ENCODE measurements around the gene PRRC2B.

Gene PRRC2B

GRCh38 chr9:131410044-131410491, 16.2 kb downstream of the PRRC2B start:
- DNase-seq, result no peak

DNA sequence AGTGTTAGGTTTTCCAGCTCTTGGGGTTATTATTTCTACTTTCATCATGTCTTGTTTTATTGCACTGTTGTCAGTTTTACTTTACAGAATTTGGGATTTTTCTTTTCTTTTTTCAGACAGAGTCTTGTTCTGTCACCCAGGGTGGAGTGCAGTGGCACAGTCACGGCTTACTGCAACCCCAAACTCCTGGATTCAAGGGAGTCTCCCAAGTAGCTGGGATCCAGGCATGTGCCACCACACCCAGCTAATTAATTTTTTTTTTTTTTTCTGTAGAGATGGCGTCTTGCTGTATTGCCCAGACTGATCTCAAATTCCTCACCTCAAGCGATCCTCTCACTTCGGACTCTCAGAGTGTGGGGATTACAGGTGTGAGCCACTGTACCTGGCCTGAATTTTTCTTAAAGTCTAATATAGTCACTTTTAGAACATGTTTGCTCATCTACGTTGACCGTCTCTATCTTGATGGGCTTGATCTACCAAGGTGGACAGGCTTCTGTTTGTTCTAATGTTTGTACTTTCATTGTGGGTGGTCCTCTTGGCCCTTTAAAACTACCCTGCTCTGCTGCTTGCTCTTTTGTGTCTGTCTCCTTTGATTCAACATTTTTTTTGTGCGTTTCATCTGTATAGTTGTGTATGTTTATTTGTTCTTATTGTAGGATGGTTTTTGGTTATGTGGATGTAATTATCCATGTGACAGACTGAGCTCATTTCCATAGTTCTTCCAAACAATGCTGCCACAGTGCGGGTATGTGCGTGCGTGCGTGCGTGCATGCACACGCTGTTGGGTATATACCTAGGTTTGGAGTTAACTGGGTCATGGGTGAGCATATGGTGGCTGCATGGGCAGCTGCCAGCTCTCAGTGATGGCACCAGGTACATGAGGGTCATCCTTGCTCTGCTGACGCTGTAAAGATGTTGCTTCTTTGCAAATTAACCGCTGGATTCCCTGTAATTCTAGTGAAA, 18.1 kb downstream of the PRRC2B start:
- no peak for DNase-seq

GRCh38 chr9:131416509-131416908, 22.6 kb downstream of the PRRC2B start:
- no peak for DNase-seq

DNA sequence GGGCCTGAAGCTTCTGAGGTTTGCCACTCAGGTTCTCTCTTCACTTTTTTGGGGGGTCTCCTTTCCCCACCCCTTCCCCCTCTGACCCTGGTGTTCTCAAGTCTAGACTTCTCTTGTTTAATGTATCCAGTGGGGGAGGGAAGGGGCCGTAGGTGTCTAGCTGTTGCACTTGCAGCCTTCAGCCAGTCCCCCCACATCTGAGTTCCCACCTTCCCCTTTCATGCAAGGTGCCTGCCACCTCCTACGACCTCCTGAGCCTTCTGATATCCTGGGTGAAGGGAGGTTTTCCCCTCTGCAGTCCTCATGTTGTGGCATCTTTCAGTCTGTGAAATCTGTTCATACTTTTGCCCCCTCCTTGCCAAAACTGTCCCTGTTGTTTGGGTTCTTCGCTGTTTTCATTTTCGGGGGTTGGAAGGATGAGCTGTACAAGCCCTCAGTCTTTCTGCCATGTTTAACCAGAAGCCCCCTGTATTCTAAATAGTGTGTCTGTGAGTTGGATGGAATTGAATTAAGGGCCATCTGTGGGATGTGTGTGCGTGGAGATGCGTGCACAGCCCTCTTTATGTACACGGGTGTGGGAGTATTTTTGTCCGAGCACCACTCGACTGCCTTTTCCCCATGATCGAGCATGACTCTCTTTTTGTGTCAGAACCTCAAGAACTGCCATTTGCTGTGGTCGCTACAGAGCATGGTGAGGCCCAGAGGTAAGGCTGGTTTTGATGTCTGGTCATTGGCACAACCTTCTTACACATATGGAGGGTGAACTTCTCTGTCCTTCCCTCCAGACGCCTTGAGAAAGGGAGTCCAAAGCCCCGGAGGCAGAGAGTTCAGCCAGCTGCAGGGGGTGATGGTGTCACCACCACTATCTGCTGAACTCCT, 23.6 kb downstream of the PRRC2B start:
- no peak for DNase-seq

GRCh38 chr9:131418143-131419025, 24.5 kb downstream of the PRRC2B start:
- DNase-seq, result no peak

- no peak for DNase-seq
Observed at GRCh38 chr9:131419026-131419614, 25.2 kb downstream of the PRRC2B start.

DNA sequence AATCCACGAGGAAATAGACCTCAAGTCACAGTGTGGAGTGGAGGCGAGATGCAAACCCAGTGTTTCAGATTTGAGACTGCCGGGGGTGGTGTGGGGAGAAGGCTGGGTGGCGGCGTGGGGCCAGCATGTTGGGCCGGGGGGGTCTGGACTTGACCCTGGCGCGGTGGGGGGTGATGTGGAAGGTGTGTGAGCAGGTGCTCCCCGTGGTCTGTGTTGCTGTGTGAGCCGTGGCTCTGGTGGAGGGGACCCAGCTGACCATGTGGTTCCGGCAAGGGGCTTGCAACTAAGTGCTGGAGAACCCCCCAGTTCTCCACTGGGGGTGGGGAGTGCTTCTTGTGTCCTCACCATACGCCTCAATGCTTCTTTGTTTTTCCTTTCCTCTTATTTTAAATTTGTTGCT, 25.8 kb downstream of the PRRC2B start:
- no peak for DNase-seq

DNA sequence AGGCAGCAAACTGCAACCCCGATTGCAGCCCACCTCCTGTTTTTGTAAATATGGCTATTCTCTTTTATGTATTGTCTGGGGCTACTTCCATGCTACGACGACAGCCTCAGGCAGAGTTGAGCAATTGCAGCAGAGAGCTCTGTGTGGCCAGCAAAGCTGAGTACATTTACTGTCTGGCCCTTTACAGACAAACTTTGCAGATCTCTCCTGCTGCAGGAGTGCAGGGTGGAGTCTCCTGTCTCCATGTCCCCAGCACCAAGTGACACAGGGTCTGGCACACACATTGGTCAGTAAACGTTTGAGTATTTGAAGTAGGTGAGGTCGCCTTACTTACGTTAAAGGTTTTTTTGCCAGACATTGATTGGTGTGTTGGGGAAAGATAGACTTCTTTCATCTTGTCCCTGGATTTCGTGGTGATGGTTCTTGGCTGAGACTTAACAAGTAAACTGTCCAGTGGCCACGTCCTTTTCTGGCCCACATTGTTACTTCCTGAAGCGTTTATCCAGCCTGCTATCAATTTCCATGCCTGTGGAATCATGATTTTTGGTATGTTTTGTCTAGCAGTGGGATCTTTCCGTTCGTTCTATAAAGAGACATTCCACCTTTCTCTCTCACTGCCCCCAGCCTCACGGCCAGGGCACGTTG, 27.2 kb downstream of the PRRC2B start:
- DNase-seq, result no peak

DNA sequence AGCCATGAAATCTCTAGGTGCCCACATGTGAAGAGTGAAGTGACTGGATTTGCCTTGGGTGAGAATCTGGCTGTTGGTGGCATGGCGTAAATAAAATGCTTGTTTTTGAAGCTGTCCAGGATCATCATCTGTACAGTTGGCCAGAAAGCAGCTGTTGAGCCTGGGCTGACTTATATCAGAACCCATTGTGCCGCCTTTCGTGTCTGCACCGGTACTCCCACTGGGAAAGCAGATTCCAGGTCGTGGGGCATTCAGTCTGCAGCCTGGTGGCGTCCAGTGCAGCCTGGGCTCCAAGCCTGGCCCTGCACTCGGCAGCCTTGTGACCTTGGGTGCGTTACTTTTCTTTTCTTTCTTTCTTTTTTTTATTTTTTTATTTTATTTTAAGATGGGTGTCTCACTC, 27.8 kb downstream of the PRRC2B start:
- DNase-seq, result no peak

DNA sequence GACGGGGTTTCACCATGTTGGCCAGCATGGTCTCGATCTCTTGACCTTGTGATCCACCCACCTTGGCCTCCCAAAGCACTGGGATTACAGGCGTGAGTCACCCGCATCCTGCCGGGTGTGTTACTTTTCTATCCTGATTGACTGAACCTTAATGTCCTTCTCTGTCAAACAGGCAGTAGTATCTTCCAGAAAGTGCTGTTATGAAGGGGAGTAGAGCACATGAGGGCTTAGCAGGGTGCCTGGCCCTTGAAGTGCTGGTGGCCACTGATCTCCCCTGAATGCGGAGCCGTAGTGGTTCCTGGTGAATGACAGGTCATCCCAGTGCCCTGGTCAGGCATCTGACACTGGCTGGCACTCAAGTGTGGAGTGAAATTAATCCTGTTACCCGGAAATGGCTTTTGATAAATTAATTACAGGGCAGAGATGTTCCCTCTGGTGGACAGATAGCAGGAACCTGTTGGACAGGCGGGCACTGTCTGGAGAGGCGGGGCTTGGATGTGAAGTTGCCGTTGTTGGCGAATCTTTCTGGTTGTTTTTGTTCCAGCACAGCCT, 28.4 kb downstream of the PRRC2B start:
- no peak for DNase-seq

- no peak for DNase-seq
Observed at GRCh38 chr9:131423171-131423581, 29.3 kb downstream of the PRRC2B start.

GRCh38 chr9:131426545-131426944, 32.7 kb downstream of the PRRC2B start:
- no peak for DNase-seq

DNA sequence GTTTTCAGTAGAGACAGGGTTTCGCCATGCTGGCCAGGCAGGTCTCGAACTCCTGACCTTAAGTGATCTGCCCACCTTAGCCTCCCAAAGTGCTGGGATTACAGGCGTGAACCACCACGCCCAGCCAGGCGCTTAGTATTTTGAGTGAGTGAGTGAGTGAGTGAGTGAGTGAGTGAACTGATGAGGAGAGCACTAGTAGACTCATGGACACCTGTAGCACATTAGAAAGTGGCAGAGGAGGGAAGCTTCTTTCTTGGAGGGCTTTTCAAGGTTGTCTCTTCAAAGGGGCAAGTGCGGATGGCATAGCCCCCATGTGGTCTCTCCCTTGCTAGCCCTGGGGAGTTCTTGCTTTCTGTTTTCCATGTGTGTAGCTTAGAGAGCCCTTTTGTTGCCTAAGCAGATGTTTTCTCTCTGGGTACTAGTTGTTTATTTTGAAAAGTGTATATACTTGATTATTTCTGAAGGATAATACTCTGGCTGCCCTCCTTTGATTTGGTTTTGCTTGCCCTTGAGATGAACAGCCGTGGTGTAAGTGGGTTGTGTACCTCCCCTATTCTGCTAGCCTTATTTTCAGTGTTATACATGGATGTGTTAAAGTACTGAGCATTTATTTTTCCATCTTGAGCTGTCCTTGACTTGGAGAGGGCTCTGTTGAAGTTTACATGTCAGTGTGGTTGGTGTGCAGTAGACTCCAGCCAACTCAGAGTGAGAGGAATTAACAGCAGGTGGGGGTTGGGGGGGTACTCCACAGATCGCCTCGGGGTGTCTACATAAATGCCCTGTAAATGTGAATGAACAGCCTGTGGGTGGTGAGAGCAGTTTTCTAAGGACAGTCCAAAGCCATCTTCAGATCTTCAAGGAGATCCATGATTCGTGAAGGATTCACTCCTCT, 35.5 kb downstream of the PRRC2B start:
- no peak for DNase-seq

DNA sequence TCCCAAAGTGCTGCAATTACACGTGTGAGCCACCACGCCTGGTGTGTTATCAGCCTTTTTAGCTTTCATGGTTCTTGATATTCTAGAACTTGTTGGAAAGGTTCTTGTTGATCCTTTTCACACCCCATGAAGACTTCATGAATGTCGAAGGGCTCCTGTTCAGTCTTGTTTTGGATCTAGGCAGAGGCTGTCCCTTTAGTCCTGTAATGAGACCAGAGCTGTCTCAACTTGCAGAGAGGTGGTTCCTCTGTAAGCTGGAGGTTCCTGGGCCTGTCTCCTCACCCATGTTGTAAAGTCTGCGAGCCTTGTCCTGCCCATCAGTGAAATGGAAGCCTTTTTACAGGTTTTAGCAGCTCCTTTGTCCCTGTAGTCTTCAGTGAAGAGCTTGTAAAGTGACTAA, 38.2 kb downstream of the PRRC2B start:
- no peak for DNase-seq

DNA sequence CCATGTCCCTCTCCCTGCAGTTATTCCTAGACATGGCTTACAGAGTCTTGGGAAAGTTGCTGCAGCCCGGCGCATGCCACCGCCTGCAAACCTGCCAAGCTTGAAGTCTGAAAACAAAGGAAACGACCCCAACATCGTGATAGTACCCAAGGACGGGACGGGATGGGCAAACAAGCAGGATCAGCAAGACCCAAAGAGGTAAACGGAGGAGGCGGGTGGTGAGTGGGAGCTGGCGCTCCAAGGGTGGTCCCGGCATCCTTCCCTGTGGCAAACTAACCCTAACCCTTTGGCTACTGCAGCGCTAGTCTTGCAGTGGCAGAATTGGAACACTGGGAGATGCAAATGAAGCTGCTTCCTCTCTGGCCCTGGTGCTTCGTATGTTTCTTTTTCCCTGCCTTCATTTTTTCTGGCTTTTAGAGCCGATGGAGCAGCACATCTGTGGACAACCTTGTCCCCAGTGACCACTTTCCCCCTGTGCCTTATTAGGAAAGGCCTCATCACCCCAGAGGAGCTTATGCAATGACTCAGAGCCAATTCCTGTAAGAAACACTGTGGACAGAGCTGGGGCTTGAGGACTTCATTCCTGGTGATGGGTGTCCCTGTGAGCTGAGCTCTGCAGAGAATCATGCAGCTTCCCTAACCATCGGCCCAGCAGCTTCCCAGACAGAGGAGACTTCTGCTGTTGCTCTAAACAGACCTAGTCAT, 38.9 kb downstream of the PRRC2B start:
- DNase-seq, result no peak

- no peak for DNase-seq
Observed at GRCh38 chr9:131433302-131433854, 39.5 kb downstream of the PRRC2B start.

GRCh38 chr9:131434673-131435072, 40.8 kb downstream of the PRRC2B start:
- DNase-seq, result no peak

GRCh38 chr9:131436376-131436775, 42.5 kb downstream of the PRRC2B start:
- no peak for DNase-seq

GRCh38 chr9:131436865-131437271, 43.0 kb downstream of the PRRC2B start:
- DNase-seq, result no peak
